AG04450 (cell line): ENCODE measurements around the gene PFDN6. TPM values are rescaled to one million over a fixed set of nuclear protein-coding genes. Genes with fewer than 3 reads are reported as not detected.
"Not testable (repeated sequence)": the region's sequence is repeated elsewhere in the genome, so short reads cannot be mapped to it uniquely, and the experiment has no call there.

Experiments used
- CTCF ChIA-PET: fragments of 300-600, 350-600 bp; formaldehyde crosslinking; extraction: SDS; loops from one replicate; lab custom pipeline; 2022; ENCODE audit warnings: antibody characterized with exemption, inconsistent platforms; lab: Charles Lee
- POLR2A ChIA-PET: fragments of 350-600 bp; formaldehyde crosslinking; extraction: SDS; loops from one replicate; lab custom pipeline; 2021; ENCODE audit warnings: antibody characterized with exemption, inconsistent platforms; lab: Yijun Ruan, JAX
- DNase-seq: peaks from one replicate; pipeline ENCODE4 v3.0.0-alpha.2; 2011; ENCODE audit warnings: low read depth, low spot score
- H3K27ac ChIP-seq: one replicate; pipeline ENCODE4 v1.5.1; 2012; ENCODE audit warnings: low read depth, low read length, control low read depth
- H3K27me3 ChIP-seq: one replicate; pipeline ENCODE4 v1.6.0; 2012; ENCODE audit warnings: low read length; ENCODE audit not compliant: control insufficient read depth, insufficient read depth
- H3K4me3 ChIP-seq: 2 replicates; pipeline ENCODE4 v1.5.1; 2011; ENCODE audit warnings: mild to moderate bottlenecking, low read depth, low read length, control low read depth
- H3K9me3 ChIP-seq: 2 replicates; pipeline ENCODE4 v1.5.1; 2012; ENCODE audit warnings: low read length; ENCODE audit not compliant: control insufficient read depth, insufficient read depth
- CTCF ChIP-seq: IDR thresholded peaks from 2 replicates; pipeline ENCODE4 v1.5.1; 2011; ENCODE audit warnings: low read depth, low read length, control low read depth, inconsistent platforms
- polyA plus RNA-seq: library from polyadenylated mRNA; depleted of rRNA; stranded (reverse); fragments of >200 nt; gene quantifications from 2 replicates; pipeline ENCODE4 v1.2.3, GENCODE V29; 2011

The PFDN6 gene
- polyA plus RNA-seq, 1 experiment = 64.6 TPM

DNA sequence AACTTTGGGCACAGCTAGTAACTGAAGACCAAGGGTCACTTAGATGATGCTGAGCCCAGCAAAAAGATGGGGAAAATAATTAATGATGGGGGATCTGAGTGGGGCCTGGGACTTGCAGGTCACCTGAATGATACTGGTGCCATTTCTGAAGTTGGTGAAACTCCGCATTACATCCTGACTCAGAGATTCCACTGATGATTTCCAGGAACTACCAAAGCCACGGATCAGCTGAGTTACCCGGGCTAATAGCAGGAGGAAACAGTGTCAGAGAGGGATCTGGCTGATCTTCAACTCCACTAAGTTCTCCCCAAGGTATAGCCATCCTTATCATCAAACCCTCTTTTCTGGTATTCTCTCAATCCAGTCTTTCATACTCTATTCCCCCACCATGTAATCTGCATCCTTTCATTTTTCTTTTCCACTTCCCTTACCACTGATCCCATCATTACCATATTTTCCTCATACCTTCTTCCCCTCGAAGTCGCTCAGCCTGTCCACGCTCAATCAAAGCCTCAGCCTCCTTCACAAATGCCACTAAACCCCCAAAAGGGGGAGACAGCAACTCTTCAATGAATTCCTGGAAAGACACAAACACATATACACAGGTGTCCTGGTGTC is 37.9 kb upstream of the PFDN6 start:
- CTCF ChIA-PET = interaction anchor here (0.7 kb wide), 1 partner anchor 267 kb away, joined by 3 read pairs; no protein-coding TSS in a partner anchor
- Histone ChIP-seq H3K27ac (no peak overlapping the region), H3K9me3 (no peaks in the 10 kb centered on the region), H3K27me3 (no peaks in the 10 kb centered on the region), H3K4me3 (no peak overlapping the region)
- no peak for TF ChIP-seq CTCF
- DNase-seq = no peak
- POLR2A ChIA-PET = interaction anchor here (0.7 to 3.7 kb wide), 4 partner anchors 12 to 279 kb away, joined by 3 to 52 read pairs (median 33); partner anchors contain the start of genes B3GALT4, RPS18 and VPS52

- Histone ChIP-seq H3K27ac (no peak overlapping the region), H3K9me3 (no peaks in the 10 kb centered on the region), H3K4me3 (no peak overlapping the region), H3K27me3 (no peaks in the 10 kb centered on the region)
- DNase-seq = no peak
- CTCF ChIA-PET = no interaction called here
- POLR2A ChIA-PET = interaction anchor here (0.7 kb wide), 1 partner anchor 19 kb away, joined by 10 read pairs; the partner anchor contains the start of gene RPS18
- no peak for TF ChIP-seq CTCF
Measured at GRCh38 chr6:33252759-33253158, 36.6 kb upstream of the PFDN6 start.

DNA sequence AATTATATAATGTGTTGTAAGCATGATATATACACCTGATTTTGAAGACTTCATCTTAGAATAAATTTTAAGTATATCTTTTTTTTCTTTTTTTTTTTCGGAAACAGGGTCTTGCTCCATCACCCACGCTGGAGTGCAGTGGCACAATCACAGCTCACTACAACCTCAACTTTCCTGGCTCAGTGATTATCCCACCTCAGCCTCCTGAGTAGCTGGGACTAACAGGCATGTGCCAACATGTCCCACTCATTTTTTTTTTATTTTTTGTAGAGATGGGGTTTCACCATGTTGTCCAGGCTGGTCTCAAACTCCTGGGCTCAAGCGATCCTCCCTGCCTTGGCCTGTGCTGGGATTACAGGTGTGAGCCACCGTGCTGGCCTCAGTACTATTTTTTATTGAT is 34.8 kb upstream of the PFDN6 start:
- no peak for DNase-seq
- Histone ChIP-seq H3K27me3 (no peaks in the 10 kb centered on the region), H3K4me3 (no peak overlapping the region), H3K27ac (no peak overlapping the region), H3K9me3 (no peaks in the 10 kb centered on the region)
- TF ChIP-seq CTCF = no peak
- CTCF ChIA-PET = interaction anchor here (0.8 kb wide), 1 partner anchor 270 kb away, joined by 4 read pairs; no protein-coding TSS in a partner anchor
- POLR2A ChIA-PET = interaction anchor here (0.6 to 1.6 kb wide), 3 partner anchors 17 to 1759 kb away, joined by 3 to 6 read pairs (median 3); partner anchors contain the start of genes RPS18 and VPS52

- H3K4me3 ChIP-seq = no peak overlapping the region
- CTCF ChIA-PET = no interaction called here
- no peaks in the 10 kb centered on the region for H3K9me3 ChIP-seq
- no peak for DNase-seq
- TF ChIP-seq CTCF = no peak
- POLR2A ChIA-PET = interaction anchor here (1.9 kb wide), 1 partner anchor 13 kb away, joined by 5 read pairs; the partner anchor contains the start of genes RPS18 and VPS52
- H3K27me3 ChIP-seq = no peaks in the 10 kb centered on the region
- H3K27ac ChIP-seq = no peak overlapping the region
Measured at GRCh38 chr6:33259032-33259431, 30.4 kb upstream of the PFDN6 start.

GRCh38 chr6:33262490-33262889 is 26.9 kb upstream of the PFDN6 start:
- H3K27me3 ChIP-seq, POLR2A ChIA-PET, H3K27ac ChIP-seq, DNase-seq, H3K9me3 ChIP-seq, H3K4me3 ChIP-seq: not testable (repeated sequence)
- CTCF ChIA-PET = interaction anchor here (0.9 to 2.4 kb wide), 2 partner anchors 14 to 248 kb away, joined by 3 to 10 read pairs; no protein-coding TSS in a partner anchor
